Measurements from ENCODE around the gene CUBN.

Gene CUBN

DNA sequence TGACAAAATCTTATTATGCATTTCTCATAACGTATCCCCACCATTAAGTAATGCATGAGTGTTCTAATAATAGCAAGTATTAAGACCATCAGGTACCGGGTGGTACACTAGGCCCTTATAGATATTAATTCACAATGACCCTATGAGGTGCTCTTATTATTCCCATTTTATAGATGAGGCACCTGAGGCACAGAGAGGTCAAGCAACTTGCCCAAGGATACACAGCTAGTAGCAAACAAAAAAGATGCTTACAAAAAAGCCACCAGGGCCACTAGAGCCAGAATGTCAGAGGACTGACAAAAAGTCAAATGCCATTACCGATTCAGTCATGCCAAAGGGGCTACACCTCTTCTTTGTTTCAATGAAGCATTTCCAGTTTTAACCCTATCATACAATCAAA is 318.3 kb downstream of the CUBN start:
- DNase-seq = no peak

DNA sequence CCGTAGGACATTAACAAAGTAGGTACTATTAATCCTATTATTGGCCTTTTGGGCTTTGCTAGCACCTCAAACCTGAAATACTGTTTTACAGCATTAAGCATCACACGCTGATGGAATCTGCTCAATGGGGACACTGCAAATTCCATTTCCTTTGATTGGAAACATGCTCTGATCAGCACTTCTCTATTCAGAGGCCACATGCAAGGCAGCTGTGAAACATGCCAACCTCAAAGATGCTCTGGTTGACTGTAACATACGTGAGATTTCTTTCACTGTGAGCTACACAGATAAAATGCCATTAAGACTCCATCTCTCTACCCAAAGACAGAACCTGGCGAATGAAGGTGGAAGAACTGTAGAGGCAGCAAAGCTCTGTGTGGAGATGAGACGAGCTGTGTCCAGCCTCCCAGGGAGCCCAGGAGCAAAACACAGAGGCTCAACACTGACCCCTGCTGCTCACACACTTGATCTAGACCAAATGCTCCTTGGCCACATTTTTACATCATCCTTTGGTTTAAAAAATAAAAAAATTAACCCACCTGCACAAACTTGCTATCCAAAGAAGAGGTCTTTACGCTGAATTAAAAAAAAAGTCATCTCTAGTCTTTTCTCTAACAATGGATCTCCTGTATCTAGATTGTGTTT is 320.4 kb downstream of the CUBN start:
- DNase-seq = no peak

DNA sequence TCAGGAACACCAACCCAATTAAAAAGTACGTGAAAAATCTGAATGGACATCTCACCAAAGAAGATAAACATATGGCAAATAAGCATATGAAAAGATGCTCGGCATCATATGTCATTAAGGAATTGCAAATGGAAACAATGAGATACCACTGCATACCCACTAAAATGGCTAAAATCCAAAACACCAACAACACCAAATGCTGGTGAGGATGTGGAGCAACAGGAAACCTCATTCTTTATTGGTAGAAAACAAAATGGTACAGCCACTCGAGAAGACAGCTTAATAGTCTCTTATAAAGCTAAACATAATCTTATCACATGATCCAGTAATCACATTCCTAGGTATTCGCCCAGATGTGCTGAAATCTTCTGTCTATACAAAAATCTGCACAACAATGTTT is 325.5 kb downstream of the CUBN start:
- DNase-seq = no peak

DNA sequence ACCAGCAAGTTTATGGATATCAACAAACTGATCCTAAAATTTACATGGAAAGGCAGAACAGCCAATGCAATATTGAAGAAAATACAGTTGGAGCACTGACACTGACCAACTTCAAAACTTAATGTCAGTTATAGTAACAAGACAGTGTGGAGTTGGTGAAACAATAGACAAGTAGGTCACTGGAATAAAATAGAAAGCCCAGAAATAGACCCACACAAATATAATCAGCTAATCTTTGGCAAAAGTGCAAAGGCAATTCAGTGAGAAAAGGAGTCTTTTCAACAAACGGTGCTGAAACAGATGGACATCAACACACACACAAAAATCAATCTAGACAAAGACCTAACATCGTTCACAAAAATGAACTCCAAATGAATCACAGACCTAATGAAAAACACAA is 326.1 kb downstream of the CUBN start:
- DNase-seq = no peak

DNA sequence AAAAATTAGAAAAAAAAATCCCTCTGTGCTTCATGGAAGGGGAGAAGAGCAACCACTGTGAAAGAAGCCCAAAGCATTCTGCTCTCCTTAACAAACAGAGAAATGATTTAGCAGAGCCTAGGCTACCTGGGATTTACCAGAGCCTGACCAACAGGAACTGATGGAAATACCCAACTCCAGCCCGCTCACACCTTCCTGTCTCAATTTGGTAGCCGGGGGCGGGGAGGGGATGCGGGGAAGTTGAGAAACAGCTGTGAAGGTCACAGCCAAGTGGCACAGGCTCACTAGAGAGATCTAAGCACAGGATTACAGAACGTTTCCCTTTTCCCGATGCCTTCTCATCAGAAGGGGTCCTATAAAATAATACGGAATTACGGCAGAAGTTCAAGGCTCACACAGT is 330.0 kb downstream of the CUBN start:
- no peak for DNase-seq

DNA sequence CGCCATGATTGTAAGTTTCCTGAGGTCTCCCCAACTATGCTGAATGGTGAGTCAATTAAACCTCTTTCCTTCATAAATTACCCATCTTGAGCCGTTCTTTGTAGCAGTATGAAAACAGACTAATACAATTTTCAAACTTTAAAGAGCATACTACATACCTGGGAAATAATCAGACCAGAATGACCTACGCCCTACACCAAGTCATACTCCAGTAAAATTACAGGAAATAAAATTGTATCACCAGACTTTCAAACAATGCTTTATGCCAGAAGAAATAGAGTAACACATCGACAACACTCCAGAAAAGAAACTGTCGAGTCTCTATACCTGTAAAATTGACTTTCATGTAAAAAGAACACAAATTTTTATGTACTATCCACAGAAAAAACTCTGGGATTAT is 331.0 kb downstream of the CUBN start:
- DNase-seq = no peak

DNA sequence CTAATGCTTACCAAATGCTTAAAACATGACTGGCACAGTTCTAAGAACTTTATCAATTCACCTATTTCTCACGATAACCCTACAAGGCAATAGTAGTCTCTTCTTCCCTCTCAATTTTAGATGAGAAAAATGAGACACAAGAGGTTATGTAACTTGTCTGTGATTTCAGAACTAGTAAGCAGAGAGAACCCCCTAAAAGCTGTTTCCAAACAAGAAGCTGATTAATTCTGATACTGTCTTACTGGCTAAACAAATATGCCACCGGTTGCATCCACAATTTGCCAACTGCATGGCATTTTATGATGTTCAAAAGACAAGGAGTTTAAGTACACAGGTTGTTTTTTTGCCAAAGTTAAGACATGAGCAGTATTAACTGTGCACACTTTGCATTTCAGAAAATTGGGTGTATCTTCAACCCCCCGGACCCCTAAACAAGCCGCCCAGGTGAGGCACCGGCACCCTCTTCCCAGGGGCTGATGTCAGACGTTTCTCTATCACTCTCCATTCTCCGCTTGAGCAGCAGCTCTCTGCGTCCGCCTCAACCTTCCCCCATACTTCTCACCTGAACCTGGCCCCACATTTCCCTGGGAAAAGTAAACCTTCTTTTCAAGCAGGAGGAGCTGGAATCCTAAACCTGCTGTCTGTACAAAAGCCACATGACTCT is 334.1 kb downstream of the CUBN start:
- DNase-seq = no peak

DNA sequence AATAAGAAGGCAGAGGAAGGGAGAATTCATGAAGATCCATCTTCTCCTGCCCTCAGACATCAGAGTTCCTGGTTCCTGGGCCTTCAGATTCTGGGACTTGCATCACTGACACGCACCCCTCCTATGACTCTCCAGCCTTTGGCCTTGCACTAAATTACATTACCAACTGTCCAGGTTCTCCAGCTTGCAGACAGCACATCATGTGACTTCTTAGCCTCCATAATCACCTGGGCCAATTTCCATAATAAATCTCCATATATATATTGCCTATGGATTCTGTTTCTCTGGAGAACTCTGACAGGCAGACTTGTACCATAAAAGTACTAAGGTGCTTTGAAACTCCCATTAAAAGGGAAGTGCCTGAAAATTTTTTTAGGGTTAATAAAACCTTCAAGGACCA is 335.6 kb downstream of the CUBN start:
- DNase-seq = no peak

DNA sequence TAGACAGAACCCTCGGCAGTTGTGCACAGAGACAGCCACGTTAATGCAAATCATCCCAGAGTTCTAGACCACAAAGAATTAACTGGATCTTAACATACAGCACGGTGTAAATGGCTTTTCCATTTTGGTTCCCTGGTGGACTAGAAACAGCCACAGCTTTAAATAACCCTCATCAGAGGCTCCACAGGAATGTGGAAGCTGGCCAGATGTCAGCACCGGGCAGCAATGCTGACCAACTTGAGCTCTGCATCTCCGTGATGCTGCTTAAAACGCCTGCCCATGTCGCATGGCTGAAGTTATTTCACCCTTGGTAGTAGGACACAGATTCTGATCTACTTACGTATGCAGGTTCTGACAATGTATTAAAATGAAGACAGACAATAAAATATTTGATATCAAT is 336.9 kb downstream of the CUBN start:
- DNase-seq = no peak

DNA sequence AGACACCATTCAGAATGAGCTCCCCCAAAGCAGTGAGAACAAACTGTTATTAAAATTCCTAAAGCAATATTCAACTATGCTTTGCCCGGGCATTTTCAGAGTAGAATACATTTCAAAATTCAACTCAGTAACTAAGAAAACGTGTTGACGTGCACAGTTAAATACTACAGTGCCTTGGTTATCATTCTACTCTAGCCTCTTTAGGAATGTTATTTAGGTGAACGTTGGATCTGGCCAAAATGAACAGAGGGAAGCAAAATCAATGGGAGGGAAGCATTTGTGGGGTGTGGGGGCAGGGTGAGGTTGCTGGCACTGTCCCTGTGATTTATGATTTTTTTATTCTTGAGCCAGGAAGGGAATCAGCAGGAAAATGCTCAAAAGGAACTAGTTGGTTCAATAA is 339.8 kb downstream of the CUBN start:
- no peak for DNase-seq

DNA sequence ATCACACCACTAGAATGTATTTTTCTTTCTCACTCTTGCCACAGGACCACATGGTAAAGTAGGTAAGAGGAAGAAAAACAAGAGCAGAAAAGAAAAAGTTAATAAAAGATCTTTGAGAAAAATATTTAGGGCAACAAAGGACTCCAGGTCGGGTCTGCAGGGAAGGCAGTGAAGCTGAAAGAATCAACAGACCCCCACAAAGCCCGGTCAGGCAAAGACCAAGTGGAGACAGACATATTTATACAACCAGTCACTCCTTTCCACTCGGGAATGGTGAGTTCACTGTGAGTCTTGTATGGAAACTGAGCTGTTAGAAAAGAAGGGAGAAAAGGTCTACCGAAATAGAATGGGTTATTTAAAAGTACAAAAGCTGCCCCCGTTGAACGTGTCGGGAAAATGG is 340.4 kb downstream of the CUBN start:
- no peak for DNase-seq

DNA sequence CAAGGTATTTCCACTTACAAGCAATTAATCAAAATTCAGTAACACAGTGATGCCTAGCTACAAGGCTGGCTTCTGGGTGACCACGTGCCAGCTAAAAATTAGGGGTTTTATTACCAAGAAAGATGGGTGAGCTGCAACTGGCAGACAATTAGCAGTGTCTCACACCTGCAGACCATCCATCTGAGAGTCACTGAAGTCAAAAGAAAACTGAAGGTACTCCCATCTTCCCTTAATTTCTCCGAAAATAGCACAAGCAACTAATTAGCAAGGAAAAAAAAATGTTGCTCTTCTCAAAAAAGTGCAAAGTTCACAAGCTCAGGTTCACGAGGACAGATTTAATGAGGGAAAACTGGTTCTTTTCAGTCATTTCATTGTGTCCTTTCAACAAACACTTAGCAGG is 340.8 kb downstream of the CUBN start:
- DNase-seq = no peak

DNA sequence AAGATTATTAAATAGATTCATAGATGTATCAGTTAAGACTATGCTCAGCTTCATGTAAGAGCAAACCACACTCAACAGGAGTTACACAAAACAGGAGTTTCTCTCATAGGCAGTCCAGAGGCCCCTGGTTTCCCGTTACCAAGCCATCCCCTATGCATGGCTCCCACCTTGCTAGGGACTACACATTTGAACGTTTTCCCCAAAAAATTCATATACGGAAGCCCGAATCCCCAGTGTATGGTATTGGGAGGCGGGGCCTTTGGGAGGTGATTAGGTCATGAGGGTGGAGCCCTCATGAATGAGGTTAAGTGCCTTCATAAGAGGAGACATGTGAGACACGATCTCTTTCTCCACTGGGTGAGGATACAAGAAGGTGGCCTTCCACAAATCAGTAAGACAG is 341.5 kb downstream of the CUBN start:
- no peak for DNase-seq

DNA sequence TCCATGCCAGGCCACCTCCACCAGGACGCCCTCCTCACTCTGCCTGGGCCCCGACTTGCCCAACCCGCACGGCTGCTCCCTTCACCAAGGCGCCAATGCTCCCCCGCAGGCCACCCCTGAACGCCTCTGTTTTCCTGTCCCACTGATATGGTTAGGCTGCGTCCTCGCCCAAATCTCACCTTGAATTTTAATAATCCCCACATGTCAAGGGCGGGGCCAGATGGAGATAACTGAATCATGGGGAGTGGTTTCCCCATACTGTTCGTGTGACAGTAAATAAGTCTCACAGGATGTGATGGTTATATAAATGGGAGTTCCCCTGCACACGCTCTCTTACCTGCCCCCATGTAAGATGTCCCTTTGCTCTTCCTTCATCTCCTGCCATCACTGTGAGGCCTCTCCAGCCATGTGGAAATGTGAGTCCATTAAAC is 342.2 kb downstream of the CUBN start:
- DNase-seq = no peak

DNA sequence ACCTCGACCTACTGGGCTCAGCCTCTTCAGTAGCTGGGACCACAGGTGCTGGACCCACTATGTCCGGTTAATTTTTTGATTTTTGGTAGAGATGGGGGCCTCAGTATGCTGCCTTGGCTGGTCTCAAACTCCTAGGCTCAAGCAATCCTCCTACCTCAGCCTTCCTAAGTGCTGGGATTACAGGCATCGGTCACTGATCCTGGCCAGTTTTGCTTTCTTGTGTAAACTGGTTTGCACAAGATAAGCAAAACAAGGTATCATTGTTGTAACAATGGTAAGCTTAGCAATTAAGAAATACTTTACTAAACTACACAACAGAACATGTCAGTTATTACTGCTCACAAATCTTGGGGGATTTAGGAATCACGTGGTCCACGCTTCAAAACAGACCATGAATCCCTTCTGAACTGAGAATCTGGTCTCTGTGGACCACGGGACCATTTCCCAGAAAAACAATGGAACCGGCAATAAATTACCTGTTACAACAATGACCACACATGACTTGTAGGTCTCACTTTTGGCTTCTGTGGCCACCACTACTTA is 349.2 kb downstream of the CUBN start:
- no peak for DNase-seq

DNA sequence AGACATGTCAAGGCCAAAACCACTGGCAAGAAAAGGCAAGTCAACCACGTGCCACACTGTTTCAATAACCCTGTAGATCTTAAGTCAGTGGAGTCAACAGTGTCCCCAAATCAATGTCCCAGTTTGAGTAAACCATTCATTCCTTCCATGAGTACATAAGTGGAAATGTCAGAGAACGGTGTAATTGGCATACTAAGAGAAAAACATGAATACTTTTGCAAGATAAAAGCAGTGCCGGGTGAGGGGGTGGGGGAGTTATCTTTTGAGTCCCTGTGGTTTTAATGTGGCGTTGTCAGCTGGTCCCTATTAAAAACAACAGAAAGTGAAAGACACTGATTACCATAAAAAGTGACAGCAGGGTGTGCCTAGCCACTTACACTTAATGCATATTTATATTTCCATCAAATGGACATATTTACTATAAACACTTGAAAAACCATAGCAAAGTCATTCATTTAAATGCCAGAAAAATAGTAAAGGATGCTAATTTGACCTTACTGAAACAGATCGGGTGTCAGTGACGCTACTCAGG is 350.2 kb downstream of the CUBN start:
- no peak for DNase-seq

DNA sequence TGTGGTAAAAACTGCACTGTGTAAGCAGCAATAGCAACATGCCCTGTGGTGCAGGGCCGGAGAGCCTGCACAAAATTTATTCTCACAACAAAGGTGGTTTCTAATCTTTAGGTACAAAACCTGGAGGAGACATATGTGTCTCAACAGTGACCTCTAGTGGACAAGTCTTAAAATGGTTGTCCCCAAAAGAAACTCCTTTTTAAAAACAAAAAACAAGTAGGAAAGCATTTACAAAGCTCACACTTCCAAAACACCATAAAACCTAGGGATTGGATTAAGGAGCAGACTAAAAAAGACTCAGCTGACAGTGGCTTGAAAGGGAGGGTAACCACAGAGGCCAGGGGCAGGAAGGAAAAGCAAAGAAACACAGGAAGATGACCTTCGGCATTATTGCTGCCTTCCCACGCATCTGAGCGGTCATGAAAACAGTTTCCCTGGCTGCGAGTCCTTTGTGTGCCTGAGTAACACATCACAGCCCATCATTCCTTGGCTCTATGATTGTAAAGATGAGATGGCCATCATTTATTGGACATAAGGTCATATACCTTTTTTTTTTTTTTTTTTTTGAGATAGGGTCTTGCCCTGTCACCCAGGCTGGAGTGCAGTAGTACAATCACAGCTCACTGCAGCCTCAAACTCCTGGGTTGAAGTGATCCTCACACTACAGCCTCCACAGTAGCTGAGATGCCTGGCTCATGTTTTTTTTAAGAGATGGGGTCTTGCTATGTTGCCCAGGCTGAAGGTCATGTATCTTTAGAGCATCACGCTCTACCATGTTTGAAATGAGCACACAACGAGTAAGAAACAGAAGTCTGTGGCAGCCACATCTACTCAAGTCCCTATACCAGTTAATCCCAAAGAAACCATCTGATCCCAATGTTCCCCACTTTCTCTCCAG is 351.9 kb downstream of the CUBN start:
- DNase-seq = peak; percentile 12

DNA sequence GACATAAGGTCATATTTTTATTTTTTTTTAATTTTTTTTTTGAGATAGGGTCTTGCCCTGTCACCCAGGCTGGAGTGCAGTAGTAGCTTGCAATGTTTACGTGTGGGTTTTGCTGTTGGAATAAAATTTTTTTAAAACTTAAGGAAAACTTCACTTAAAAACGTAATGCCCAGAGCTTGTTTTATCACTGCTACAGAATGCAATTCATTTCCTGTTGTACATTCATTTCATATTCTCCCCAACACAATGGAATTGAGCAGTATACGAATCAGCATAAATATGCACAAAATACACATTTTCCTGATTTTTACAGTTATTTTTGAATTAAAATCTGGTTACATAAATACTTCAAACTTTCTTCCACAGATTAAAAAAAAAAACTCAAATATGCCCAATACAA is 352.7 kb downstream of the CUBN start:
- DNase-seq = no peak
